Hypothalamus (tissue), 51 donors: ENCODE data around the gene TSPEAR.
"Not testable (repeated sequence)": the region's sequence is repeated elsewhere in the genome, so short reads cannot be mapped to it uniquely, and the experiment has no call there.

ENCODE experiments used
- DNase-seq, 51 donors: peaks; one replicate each; lab custom pipeline; 2025; lab: John Stamatoyannopoulos, UW

TSPEAR gene

DNA sequence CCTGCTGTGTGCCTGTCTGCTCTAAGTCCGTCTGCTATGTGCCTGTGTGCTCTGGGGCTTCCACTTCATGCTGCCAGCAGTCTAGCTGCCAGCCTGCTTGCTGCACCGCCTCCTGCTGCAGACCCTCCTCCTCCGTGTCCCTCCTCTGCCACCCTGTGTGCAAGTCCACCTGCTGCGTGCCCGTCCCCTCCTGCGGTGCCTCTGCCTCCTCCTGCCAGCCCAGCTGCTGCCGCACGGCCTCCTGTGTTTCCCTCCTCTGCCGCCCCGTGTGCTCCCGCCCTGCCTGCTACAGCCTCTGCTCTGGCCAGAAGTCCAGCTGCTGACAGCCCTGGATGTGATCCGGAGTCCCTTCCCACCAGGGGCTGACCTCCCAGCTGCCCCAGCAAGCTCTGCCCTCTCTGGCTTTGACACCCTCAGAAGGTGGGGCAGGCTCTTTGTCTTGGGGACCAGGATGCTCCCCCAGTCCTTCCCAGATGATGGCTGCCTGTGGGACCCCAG, 73.5 kb downstream of the TSPEAR start:
- DNase-seq = not testable (repeated sequence)

DNA sequence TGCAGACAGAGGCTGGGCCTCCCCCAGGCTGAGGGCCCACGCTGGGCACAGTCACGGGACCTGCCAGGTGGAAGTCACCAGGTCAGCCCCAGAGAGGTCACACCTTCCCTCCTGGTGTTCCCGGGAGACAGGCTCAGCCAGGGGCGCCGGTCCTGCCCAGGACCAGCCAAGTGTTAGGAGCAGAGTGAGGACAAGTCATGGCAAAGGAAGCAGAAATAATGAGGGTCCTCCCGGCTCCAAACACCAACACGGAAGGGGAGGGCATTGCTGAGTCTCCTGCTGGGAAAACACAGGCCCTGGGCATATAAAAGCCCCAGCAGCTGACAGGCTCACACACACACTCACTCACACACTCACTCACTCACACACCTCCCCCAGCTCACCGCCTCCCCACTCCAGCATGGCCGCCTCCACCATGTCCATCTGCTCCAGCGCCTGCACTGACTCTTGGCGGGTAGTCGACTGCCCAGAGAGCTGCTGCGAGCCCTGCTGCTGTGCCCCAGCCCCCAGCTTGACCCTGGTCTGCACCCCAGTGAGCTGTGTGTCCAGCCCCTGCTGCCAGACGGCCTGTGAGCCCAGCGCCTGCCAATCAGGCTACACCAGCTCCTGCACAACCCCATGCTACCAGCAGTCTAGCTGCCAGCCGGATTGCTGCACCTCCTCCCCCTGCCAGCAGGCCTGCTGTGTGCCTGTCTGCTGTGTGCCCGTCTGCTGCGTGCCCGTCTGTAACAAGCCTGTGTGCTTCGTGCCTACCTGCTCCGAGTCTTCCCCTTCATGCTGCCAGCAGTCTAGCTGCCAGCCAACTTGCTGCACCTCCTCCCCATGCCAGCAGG, 74.1 kb downstream of the TSPEAR start, which contains the start of gene KRTAP10-10:
TSS of gene KRTAP10-10 (plus strand) at position 339 of the 833 bp plus-strand sequence. CDS start at position 401, 62 bp downstream.
- peak in 1 of 51 donors; percentile 34 for DNase-seq

DNA sequence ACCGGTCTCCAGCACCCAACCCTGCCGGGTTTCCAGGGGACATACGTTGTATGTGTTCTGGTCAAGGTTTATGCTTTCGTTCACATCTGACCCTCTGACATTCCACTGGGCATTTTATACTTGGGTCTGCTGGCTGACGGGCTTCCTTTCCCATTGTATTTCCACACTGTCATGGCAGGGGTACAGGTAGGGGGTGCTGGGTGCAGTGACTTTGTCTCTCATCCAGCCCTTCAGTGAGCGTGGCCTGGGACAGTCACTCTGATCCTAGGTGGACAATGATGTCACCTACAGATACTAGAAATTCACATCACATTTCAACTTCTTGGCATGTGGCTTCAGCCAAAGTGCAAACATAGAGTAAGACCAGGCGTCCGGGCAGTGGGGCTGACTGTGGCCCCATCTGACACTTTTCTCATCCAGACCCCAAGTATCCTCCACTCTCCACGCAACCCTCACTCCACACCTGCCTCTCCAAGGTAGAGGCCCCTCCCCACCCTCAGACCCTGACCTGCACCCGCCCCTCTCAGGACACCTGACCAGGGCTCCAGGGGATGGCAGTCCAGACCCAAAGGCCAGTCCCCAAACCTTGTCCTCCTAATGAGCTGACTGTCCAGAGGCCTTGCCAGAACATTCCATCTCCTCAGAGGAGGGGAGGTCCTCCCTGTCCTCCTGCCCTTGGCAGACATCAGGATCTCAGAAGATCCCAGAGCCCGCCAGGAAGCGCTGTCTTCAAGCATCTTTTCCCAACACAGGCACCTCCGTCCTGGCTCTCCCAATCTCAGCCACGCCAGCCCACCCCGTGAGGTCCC, 75.0 kb downstream of the TSPEAR start:
- DNase-seq = no peak

DNA sequence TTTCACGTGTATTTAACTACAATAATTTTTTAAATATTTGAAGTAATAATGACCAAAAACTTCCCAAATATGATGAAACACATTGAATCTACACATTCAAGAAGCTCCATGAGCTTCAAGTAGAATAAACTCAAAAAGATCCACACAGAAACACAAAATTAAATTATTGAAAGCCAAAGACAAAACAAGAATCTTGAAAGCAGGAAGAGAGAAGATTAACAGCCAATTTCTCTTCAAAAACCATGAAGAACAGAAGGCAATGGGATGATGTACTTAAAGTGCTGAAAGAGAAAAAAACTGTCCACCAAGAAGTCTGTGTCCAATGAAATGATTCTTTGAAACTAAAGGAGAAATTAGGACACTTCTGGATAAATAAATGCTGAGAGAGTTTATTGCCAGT, 79.3 kb downstream of the TSPEAR start:
- DNase-seq = no peak

DNA sequence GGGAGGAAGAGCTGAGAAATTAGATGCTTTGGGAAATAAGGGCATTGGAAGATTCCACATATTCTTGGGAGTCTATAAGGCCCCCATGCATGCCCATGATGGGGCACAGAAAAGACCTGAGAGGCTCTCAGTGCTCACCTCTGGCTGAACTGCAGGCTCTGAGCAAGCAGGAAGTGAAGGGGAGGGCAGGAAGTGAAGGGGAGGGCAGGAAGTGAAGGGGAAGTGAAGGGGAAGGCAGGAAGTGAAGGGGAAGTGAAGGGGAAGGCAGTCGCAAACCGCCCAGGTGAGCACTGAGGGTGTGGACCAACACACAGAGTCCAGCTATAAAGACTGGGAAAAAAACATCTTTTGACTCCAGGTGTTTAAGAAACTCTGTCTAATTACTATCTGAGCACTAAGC, 80.9 kb downstream of the TSPEAR start:
- DNase-seq = no peak

DNA sequence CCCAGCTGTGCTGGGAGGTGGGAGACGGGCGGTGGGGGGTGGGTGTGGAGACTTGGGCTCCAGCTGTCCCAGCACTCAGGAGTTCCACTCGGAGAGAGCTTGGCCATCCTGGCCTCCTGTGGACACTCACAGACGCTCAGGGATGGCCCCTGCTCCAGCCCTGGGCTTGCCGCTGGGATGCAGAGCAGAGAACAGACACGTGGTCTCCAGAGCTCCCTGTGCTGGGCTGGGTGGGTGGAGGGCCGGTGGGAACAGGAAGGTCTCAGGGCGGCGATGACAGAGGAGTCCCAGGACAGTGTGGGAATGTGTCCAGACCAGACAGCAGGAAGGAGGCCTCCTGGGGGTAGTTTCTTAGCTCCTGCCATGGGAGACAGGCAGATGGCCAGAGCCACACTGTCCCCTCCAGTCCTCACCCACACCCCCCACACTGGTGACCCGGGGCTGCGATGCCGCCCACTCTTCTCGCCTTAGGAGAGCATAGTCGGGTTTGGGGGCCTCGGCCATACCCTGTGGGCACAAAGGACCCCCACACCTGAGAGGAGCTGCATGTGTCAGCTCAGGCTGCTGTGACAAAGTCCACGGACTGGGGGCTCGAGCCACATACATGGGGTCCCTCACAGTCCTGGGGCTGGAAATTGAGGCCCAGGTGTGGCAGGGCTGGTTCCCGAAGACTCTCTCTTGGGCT, 82.5 kb downstream of the TSPEAR start:
- no peak for DNase-seq

DNA sequence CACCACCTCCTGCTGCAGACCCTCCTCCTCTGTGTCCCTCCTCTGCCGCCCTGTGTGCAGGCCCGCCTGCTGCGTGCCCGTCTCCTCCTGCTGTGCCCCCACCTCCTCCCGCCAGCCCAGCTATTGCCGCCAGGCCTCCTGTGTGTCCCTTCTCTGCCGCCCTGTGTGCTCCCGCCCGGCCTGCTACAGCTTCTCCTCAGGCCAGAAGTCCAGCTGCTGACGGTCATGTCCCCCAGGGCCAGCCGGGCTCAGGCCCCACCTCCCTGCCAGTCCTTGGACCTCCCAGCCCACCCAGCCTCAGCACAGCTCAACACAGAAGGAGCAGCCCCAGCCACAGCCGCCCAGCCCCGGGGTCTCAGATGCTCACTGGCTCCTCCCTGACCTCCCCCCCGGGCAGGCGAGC, 83.5 kb downstream of the TSPEAR start:
- DNase-seq = not testable (repeated sequence)

DNA sequence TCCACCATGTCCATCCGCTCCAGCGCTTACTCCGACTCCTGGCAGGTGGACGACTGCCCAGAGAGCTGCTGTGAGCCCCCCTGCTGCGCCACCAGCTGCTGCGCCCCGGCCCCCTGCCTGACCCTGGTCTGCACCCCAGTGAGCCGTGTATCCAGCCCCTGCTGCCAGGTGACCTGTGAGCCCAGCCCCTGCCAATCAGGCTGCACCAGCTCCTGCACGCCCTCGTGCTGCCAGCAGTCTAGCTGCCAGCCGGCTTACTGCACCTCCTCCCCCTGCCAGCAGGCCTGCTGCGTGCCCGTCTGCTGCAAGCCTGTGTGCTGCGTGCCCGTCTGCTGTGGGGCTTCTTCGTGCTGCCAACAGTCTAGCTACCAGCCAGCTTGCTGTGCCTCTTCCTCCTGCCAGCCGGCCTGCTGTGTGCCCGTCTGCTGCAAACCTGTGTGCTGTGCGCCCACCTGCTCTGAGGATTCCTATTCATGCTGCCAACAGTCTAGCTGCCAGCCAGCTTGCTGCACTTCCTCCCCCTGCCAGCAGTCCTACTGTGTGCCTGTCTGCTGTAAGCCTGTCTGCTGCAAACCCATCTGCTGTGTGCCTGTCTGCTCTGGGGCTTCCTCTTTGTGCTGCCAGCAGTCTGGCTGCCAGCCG, 84.1 kb downstream of the TSPEAR start:
- DNase-seq = not testable (repeated sequence)

DNA sequence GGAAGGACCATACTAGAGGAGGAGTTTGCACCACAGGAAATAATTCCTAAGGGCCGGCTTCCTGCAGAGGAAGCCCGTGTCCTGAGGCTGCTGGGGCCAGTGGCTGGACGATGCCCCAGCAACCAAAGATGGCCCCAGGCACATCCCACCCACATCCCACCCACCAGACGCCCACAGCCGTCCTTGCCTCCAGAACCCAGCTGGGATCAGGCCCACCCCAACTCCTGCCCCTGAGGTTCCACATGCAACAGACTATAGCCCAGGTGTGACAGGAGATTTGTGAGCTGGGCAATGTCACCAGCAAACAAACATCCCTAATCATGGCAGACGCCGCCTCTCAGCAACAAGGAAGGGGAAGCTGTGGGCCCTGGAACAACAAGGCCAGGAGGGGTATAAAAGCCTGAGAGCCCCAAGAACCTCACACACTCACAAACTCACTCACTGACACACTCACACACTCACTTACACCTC, 84.7 kb downstream of the TSPEAR start, which contains the start of gene KRTAP10-9:
TSS of gene KRTAP10-9 (plus strand) at position 421 of the 471 bp plus-strand sequence. CDS start 79 bp downstream, outside the sequence.
- DNase-seq = no peak

DNA sequence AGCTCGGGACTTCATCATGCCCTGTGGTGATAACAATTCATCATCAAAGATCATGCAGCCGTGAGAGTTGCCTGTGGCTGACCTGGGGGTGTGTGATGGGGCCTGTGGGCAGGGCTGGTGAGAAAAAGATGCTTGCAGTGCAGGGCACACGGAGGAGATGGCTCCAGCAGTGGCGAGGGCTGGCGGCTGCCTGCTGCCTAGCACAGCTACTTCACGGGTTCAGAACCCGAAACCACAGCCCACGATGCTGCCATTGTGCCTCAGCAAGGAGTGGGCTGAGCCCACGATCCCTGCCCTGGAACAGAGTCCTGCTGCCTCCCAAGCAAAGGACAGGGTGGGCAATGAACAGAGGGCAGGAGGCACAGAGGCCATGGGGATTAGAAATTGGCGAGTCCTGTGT, 85.1 kb downstream of the TSPEAR start:
- DNase-seq = no peak

DNA sequence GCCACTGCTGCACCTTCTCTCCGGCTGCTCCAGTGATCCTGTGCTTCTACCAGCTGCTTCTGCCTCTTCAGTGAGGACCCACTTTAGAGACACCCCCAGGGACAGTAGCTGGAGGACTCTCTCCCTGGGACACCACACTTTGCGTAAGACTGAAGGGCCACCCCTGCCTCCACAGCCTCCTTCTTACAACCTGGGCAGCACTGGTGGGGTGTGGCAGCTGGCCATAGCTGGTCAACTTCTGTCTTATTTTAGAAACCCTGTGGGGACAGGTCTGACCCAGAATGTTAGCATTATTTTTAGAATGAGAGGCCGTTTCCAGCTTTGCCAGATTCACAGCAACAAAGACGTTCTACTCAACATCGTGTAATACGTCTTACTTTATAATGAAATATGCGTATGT, 85.6 kb downstream of the TSPEAR start:
- DNase-seq = no peak

DNA sequence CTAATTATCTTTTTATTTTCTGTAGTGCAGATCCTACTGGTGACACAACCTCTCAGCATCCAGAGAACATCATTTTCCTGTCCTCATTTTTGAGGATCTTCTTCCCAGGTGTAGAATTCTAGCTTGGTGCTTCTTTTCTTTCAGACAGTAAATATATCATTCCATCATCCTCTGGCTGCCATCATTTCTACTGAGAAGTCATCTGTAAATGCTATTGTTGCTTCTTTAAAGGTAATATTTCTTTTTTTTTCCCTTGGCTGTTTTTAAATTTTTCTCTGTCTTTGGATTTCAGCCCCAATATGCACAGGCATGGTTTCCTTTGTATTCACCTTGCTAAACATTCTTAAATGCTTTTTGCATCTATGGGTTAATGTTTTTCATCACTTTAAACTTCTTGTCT, 87.8 kb downstream of the TSPEAR start:
- DNase-seq = no peak

DNA sequence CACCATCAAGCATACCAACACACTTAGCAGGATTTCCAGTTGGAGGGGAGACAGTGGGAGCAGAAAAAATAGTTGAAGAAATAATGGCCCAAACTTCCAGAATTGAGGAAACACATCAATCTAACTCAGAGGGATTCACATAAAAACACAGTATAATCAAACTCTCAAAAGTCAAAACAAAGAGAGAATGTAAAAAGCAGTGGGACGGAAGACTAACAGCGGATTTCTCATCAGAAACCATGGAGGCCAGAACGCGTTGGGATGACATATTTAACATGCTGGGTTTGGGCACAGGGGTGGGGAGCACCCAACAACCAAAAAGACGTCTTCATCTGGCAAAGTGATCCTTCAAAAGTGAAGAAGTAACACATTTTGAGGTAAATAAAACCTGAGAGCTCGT, 91.5 kb downstream of the TSPEAR start:
- DNase-seq = no peak

DNA sequence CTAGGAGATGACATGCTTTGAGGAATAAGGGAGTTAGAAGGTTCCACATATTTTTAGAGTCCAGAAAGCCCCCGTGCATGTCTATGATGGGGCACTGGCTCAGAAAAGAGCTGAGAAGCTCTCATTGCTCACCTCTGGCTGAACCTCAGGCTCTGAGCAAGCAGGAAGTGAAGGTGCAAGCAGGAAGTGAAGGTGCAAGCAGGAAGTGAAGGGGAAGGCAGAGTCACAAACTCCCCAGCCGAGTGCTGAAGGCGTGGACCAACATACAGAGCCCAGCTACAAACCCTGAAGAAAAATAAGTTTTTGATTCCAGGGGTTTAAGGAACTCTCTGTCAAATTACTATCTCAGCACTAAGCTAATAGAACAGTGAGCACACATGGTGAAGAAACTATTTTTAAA, 92.5 kb downstream of the TSPEAR start:
- no peak for DNase-seq

DNA sequence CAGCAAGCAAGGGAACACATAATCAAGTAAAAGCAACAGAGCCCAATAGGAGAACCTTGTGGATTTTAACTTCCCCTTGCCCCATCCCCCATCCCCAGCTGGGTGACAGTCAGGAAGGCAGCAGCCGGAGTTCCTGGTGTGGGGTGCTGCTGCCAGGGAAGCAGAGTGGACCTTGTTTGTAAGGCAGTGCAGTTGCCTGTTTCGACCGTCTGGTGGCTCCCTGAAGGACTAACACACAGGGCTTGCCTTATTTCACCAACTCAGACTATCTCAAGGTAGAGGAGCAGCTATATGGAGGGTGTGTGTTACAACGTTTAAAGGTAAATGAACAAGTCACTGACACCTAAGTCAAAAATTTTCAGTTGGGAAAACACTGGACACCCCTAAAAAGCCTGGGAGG, 92.9 kb downstream of the TSPEAR start:
- peak in 3 of 51 donors; percentile 3 to 6 (median 4) for DNase-seq

DNA sequence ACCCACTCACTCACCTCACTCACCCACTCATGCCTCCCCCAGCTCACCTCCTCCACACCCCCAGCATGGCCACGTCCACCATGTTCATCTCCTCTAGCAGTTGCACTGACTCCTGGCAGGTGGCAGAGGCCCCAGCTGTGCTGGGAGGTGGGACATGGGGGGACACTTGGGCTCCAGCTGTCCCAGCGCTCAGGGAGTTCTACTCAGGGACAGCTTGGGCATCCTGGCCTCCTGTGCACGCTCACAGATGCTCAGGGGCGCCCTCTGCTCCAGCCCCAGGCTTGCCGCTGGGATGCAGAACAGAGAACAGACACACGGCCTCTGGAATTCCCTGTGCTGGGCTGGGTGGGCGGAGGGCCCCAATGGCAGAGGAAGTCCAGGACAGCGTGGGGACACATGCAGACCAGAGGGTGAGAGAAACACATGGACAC, 94.3 kb downstream of the TSPEAR start:
- DNase-seq = no peak

DNA sequence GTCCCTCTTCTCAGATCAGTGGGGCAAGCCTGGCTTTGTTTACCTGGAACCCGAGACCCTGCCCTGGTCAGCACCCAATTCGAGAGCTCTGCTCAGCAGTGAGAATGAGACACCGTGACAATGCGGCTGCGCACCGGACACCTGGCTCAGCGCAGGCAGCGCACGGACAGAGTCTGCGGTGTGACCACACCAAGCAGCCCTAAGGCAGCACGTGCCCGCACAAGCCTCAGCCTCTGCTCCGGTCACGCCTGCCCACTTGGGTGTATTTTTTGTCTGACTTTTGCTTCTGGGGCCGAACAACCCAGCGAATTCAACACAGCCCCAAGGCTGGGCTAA, 94.8 kb downstream of the TSPEAR start:
- DNase-seq = no peak

DNA sequence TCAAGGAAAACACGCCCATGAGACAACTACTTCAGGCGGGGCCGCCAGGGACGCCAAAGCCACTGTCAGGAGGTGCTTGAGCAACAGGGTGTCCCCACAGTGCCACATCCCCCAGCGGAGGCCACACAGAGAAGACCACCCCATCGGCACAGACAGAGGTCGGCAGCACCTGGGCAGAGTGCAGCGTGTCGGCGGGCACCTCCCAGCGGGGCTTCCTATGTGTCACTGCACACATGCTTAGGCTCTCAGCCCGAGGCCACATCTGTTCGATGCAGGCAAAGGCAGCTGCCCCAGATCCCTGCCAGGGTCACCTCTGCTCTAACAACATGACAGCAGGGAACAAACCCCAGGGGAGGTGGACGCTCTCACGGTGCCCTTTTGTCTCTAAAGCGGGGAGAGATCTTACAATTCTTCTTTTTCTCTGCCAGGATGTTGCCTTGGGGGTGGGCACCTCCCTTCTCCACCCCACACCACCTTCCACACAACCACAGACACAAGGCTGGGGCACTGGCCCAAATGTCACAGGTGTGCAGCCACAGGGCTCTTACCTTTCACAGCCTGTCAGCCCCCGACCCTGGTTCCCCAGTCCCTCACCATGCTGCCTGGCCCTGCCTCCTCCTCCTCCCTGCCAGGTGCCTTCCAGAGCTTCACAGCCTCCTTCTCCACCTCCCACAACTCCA, 95.3 kb downstream of the TSPEAR start:
- DNase-seq = no peak

DNA sequence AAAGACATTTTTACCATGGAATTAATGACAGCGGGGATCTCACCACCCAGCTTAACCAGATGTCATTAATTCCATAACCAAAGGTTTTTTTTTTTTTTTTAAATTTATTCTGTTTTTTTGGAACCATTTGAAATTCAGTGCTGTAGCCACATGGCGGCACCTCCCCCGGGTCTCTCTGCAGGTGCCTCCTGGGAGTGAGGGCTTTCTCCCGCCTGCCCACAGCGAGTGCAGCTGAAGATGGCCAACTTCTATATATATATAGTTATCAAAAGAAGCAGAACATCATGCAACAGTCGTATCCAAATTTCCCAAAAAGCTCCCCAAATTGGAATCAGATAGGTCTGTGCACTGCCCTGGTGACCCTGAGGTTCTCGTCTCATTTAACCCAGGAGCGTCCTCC, 95.9 kb downstream of the TSPEAR start:
- DNase-seq = no peak

DNA sequence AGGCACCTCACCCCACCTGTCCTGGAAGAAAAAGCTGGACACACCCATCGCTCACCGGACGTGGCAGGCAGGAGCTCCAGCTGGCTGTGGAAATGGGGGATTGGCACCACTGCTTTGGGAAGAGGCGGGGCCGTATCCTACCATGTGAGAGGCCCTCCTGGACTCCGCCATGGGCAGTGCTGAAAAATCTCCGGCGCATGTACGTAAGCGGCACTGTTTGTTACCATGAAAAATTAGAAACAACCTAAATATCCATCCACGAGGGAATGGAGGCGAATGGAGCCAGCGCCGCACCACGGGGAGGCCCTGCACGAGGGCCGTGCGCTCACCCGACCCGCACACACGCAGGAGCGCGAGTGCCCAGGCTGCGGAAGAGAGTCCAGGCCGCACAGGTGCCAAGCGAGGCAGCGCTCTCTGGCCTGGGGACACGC, 96.4 kb downstream of the TSPEAR start:
- DNase-seq = no peak
